AG20443 (cell line): ENCODE results near the gene HIVEP1.

Experiments used
- DNase-seq: peaks from one replicate; pipeline ENCODE4 v3.0.0; 2012; ENCODE audit warnings: low spot score, mixed read lengths

HIVEP1 gene

GRCh38 chr6:12017876-12018401 is 5.8 kb downstream of the HIVEP1 start:
- no peak for DNase-seq

- DNase-seq: no peak
These were observed 8.2 kb downstream of the HIVEP1 start for GRCh38 chr6:12020187-12020791.

- DNase-seq: no peak
These were observed 10.4 kb downstream of the HIVEP1 start for GRCh38 chr6:12022481-12022880.

- DNase-seq: no peak
These were observed 10.9 kb downstream of the HIVEP1 start for GRCh38 chr6:12022953-12023388.

- DNase-seq: no peak
These were observed 12.1 kb downstream of the HIVEP1 start for GRCh38 chr6:12024216-12024615.

- peak; percentile 50 for DNase-seq
These were observed 12.8 kb downstream of the HIVEP1 start for GRCh38 chr6:12024699-12025434.

- no peak for DNase-seq
These were observed 14.0 kb downstream of the HIVEP1 start for GRCh38 chr6:12026120-12026519.

GRCh38 chr6:12026833-12027232 is 14.7 kb downstream of the HIVEP1 start:
- no peak for DNase-seq

- DNase-seq: no peak
These were observed 16.1 kb downstream of the HIVEP1 start for GRCh38 chr6:12028213-12028612.

- DNase-seq: no peak
These were observed 18.0 kb downstream of the HIVEP1 start for GRCh38 chr6:12029979-12030737.

GRCh38 chr6:12030993-12031550 is 19.0 kb downstream of the HIVEP1 start:
- no peak for DNase-seq

GRCh38 chr6:12032783-12033573 is 20.9 kb downstream of the HIVEP1 start:
- DNase-seq: no peak

- no peak for DNase-seq
These were observed 21.7 kb downstream of the HIVEP1 start for GRCh38 chr6:12033770-12034169.

GRCh38 chr6:12034349-12034748 is 22.2 kb downstream of the HIVEP1 start:
- DNase-seq: no peak

GRCh38 chr6:12034837-12035236 is 22.7 kb downstream of the HIVEP1 start:
- no peak for DNase-seq

GRCh38 chr6:12036766-12037165 is 24.7 kb downstream of the HIVEP1 start:
- DNase-seq: no peak

GRCh38 chr6:12037798-12038197 is 25.7 kb downstream of the HIVEP1 start:
- DNase-seq: no peak

GRCh38 chr6:12039540-12040459 is 27.7 kb downstream of the HIVEP1 start:
- no peak for DNase-seq

- DNase-seq: no peak
These were observed 35.2 kb downstream of the HIVEP1 start for GRCh38 chr6:12047304-12047703.

GRCh38 chr6:12047792-12048432 is 35.8 kb downstream of the HIVEP1 start:
- DNase-seq: no peak
